Activated CD4-positive, alpha-beta T cell treated with anti-CD3 and anti-CD28 coated beads for 24 hours (primary cell): ENCODE results near the gene TOR2A.
"Not testable (repeated sequence)": the region's sequence is repeated elsewhere in the genome, so short reads cannot be mapped to it uniquely, and the experiment has no call there.

Experiments used
- DNase-seq, 2 donors: peaks; one replicate each; pipeline ENCODE4 v3.0.0-alpha.2; 2020; ENCODE audit warnings: low read depth in 2 of 2

TOR2A gene

GRCh38 chr9:127768698-127769097, 33.6 kb upstream of the TOR2A start:
- no peak for DNase-seq

DNA sequence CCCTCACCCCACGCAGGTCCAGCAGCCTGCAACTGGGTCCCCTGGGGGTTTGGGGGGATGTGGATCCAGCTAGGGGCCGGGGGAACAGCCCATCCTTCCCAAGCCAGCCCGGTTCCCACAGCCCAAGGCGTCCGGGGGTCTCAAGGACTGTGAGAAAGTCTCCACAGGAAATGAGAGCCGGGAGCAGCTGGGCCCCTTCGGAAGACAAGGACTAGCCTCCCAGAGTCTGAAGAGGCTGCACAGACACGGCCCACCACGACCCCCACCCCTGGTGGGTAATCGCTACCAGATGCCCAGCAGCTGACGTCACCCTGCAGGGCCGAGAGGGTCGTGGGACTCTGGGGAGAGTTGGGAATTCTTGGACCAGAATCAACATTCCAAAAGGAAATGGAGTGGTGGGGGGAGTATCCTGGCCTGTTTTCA, 32.8 kb upstream of the TOR2A start:
- DNase-seq = no peak

DNA sequence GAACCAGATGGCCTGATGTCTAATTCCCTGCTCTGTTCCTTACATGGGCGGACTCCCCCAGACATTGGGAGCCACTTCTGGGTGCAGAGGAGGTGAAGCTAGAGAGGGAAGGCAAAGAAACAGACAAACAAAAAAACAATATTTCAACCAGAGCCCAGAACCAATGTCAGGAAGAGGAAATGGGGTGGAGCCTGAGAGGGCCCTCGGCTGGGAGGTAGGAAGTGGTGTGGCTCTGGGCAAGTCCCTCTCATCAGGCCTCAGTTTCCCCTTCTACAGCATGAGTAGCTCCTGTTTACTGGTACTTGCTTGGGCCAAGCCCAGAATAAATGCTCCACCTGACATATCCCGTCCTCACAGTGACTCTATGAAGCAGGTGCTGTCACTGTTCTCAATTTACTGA, 32.3 kb upstream of the TOR2A start:
- DNase-seq = no peak

DNA sequence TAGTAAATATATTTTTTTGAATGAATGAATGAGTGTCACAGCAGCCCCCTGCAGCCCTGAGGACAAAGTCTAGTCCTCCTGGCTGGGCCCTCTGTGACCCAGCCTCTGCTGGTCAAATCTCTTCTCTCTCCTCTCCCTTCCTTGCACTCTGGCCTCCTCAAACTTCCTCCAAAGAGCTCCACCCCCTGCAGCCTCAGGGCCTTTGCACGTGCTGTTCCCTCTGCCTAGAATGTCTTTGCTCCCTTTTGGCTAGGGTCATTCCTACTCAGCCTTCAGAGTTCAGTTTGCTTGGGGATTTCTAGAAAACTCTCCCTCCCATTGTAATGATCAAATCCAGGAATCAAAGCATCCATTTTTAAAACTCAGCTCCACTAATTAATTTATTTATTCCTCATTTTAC, 30.3 kb upstream of the TOR2A start:
- no peak for DNase-seq

DNA sequence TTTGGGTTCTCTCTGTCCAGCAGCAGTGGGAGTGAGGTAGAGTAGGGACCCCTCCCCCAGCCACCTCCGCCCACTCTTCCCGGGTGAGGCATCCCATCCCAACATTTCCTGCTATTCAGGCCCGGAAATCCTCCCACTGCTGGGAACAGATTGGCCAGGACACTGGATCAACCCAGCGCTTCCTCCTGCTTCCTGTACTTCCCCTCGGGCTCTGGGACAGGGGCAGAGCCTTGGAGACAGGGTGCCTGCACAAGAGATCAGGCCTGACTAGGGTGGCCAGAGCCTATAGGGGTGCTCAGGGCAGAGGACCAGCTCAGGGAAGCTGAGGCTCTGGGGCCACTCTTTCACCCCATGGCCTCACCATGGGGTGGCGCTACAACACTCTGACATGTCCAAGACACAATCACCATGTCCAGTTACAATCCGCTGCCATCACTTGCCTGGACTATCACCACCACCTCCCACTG, 28.9 kb upstream of the TOR2A start:
- DNase-seq = no peak

GRCh38 chr9:127762111-127762676, 27.1 kb upstream of the TOR2A start:
- DNase-seq = no peak

- no peak for DNase-seq
These were observed 26.4 kb upstream of the TOR2A start for GRCh38 chr9:127761491-127761956.

DNA sequence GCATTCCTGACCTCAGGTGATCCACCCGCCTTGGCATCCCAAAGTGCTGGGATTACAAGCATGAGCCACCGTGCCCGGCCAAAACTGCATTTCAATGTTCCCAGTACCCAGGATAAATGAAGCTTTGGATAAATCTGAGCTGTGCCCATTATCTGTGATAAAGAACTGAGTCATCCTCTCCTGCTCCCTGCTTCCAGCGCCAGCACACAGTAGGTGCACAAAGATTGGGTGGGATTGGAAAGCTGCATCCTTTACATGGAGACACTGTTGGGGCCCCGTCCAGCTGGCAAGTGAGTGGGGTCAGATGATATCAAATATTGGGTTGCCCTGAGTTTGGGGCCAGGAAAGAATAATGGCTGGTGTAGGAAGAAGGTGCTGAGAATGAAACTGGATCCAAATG, 26.0 kb upstream of the TOR2A start:
- DNase-seq = no peak

- DNase-seq = no peak
These were observed 23.7 kb upstream of the TOR2A start for GRCh38 chr9:127758843-127759242.

GRCh38 chr9:127756776-127757175, 21.7 kb upstream of the TOR2A start:
- DNase-seq = not testable (repeated sequence)

- no peak for DNase-seq
These were observed 21.1 kb upstream of the TOR2A start for GRCh38 chr9:127756233-127756632.

DNA sequence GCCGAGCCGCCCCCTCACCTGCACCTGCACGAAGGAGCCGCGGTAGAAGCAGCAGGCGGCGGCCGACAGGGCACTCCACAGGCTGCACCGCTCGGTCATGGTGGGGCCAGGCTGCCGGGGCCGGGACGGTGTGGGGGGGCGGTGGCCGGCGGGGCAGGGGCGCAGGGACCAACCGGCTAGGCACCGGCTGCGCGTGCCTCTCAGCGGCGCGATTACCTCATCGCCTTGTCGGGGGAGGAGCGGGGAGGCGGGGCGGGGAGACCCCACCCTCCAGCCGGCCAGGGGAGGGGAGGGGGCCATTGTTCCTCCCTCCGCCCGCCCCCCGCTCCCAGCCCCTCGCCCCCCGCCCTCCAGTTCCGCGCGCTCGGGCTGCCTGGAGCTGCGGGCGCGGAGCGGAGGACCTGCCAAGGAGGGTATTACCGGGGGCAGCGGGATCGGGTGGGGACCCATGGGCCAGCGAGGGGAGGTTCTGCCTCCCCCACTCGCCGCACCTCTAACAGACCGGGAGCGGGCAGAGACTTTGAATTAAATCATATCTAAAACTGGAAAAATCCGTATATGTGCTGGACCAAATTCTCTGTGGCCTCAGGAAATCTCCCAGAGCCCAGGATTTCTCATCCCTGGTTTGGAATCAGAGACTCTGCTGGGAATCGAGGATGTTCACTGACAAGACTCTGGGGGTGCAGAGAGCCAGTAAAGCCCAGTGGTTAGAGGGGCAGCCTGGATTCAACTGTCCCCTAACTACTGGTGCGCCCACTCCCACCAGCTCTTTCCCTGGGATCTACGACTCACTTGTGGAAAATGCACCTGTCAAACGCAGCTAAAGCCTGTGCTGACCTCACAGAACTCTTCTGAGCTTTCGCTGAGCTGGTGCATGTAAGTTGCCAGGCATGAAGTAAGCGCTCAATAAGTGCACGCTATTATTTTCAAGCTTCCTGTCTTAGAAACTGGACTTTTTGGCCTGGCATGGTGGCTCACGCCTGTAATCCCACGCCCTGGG, 20.3 kb upstream of the TOR2A start:
- no peak for DNase-seq

DNA sequence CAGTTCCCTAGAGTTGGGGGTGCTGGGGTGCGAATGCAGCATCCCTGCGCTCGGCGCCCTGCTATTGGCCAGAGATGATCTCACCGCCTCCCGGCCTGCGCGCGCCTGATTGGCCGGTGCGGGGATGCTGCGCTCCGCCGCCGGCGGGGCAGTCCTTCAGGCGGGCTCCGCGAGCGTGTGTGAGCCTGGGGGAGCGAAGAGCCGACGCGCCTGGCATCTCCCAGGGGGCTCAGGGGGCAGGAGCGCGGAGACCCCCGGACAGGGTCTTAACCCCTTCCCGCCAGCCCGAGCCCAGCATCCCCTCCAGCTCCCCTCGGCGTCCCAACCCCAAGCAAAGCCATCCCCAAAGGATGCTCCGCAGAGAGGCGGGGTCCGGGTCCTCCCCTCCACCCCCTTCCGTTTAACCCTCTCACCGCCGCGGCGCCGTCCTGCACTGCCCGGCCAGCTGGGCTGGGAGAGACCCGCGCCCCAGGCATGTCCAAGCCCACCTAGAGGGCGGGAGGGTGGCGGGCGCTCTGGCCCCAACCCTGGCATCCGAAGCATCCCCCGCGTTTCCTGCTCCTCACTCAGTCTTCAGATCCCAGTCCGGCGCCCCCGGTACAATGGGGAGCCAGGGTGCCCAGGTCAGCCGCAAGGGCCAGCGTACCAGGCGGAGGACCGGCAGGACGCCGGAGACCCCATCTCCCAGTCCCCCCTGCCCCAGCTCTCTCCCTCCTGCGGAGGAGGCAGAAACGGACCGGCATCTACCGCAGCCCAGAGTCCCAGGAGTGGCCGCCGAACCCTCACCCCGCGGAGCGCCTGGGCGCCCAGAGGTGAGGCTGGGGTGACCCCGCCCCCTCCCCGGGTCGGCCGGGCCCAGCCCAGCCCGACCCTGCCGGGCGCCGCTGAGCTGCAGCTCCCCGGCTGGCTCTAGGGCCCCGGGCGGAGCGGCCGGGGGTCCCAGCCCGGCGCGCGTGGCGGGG, 19.3 kb upstream of the TOR2A start:
- no peak for DNase-seq

- no peak for DNase-seq
These were observed 18.5 kb upstream of the TOR2A start for GRCh38 chr9:127753622-127754021.

GRCh38 chr9:127753148-127753547, 18.1 kb upstream of the TOR2A start:
- DNase-seq = no peak

GRCh38 chr9:127751269-127752054, 16.4 kb upstream of the TOR2A start:
- DNase-seq = no peak

- no peak for DNase-seq
These were observed 14.1 kb upstream of the TOR2A start for GRCh38 chr9:127749090-127749787.

DNA sequence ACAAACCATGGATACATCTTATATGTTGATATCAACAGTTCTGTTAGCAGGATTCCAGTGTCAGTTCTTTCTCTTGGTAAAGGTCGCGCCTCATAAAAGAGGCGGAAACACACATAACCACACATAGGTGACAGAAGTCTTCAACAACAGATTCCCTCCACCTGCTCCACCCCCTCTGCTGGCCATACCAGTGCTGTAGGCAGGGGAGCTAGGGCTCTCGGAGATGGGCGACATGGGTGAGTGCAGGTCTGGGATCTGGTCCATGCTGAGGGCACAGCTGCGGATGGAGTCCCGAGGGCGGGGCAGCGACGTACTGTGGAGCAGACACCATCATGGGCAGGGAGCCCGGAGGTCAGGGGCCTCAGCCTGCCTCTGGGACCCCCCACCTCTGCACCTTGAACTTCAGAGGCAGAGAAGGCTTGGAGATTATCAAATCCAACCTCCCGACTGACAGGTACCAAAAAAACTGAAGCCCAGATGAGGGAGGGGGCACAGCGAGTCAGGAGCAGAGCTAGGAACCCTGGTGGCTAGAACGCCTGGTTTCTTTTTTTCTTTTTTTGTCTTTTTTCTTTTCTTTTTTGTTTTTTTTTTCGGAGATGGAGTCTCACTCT, 12.0 kb upstream of the TOR2A start:
- no peak for DNase-seq

DNA sequence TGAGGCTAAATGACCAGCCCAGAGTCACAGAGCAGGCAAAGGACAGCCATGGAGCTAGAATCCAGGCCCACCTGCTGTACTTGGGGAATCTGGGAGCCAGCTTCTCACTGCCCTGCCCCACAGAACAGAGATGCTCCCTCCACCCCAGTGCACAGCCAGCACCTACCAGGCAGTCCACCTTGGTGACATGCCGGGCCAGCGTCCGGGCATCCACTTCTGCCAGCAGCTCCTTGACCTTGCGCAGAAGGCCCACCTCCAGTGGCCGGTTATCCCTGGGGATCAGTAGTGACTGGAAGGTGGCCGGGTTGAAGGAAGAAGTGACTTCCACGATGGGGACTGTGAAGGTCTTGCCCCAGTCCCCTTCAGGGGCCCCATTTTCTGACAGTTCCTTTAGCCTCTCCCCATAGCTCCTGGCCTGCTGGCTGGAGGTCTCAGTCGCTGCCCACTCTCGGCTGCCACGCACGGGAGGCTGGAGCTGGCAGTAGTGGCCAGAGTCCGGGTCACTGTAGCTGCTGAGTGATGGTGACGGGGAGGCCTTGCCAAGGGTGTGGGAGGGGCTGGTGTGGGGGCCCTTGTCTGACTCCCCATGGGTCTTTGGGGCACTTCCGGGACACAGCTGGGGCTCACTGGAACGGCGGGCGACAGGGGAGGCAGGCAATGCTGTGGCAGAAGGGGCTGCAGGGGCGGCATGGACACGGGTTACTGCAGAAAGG, 9.5 kb upstream of the TOR2A start:
- no peak for DNase-seq
